Vagina (tissue), 2 donors: ENCODE data around the gene PWWP2B. TPM values are rescaled to one million over a fixed set of nuclear protein-coding genes. Genes with fewer than 3 reads are reported as not detected.
"Not testable (repeated sequence)": the region's sequence is repeated elsewhere in the genome, so short reads cannot be mapped to it uniquely, and the experiment has no call there.

ENCODE experiments used
- DNase-seq, 2 donors: peaks; one replicate each; pipeline ENCODE4 v3.0.0-alpha.2; 2017; ENCODE audit errors: extremely low spot score in 2 of 2
- H3K27ac ChIP-seq: fragments of 200-600 bp; sonication (generic); one replicate; pipeline ENCODE4 v1.5.1; 2019
- H3K27me3 ChIP-seq: fragments of 200-600 bp; sonication (generic); one replicate; pipeline ENCODE4 v1.5.1; 2019
- H3K36me3 ChIP-seq, 2 donors: fragments of 200-600 bp; sonication (generic); one replicate each; pipeline ENCODE4 v1.5.1; 2017 to 2019
- H3K4me1 ChIP-seq: fragments of 200-600 bp; sonication (generic); one replicate; pipeline ENCODE4 v1.5.1; 2019
- H3K4me3 ChIP-seq, 2 donors: fragments of 200-600 bp; sonication (generic); 1 replicate in 1 of 2; 2 replicates in 1 of 2; pipeline ENCODE4 v1.5.1; 2016 to 2019
- H3K9me3 ChIP-seq: fragments of 200-600 bp; sonication (generic); one replicate; pipeline ENCODE4 v1.5.1; 2019
- POLR2A ChIP-seq, 2 donors: fragments of 450-650 bp; IDR thresholded peaks; one replicate each; pipeline ENCODE4 v1.6.1; 2017; ENCODE audit warnings: antibody characterized with exemption in 2 of 2, mild to moderate bottlenecking in 2 of 2, moderate library complexity in 2 of 2
- POLR2AphosphoS5 ChIP-seq, 2 donors: sonication (generic); formaldehyde crosslinking; IDR thresholded peaks; one replicate each; pipeline ENCODE4 v1.9.0; 2017; ENCODE audit warnings: antibody characterized with exemption in 2 of 2, mild to moderate bottlenecking in 2 of 2, low read depth in 1 of 2; ENCODE audit not compliant: insufficient read depth in 1 of 2
- intact Hi-C: fragments of 100-400 bp; cut with DNase I; formaldehyde crosslinking; loops from one replicate; pipeline ENCODE4 v1.15.1; 2023
- total RNA-seq: library from RNA; depleted of rRNA; stranded (reverse); fragments of >200 nt; gene quantifications from one replicate; pipeline ENCODE4 v1.2.3, GENCODE V29; 2016
- TF ChIP-seq, protein P1 (sequence below), 3 experiments: fragments of 450-650 bp in 2 of 3; fragments of 200-600 bp in 1 of 3; sonication (generic) in 1 of 3; IDR thresholded peaks; one replicate each; pipeline ENCODE4 v1.5.1; 2017 to 2019; ENCODE audit warnings: antibody characterized with exemption in 3 of 3, mild to moderate bottlenecking in 2 of 3, moderate library complexity in 2 of 3

PWWP2B gene
- total RNA-seq, 1 donor from 2014 or later, result 14.7 TPM

GRCh38 chr10:132434405-132435005, 37.5 kb downstream of the PWWP2B start:
- no peak for DNase-seq
- Histone ChIP-seq H3K27me3 (no peaks in the 10 kb centered on the region), H3K36me3 (no peaks in the 10 kb centered on the region), H3K9me3 (no peaks in the 10 kb centered on the region), H3K4me1 (peaks cover 6% of the 10 kb centered on the region), H3K27ac (no peak overlapping the region), H3K4me3 (no peak overlapping the region)
- no peak for TF ChIP-seq POLR2A (IDR thresholded peaks at IDR 0.05)
- TF ChIP-seq, protein P1, sequence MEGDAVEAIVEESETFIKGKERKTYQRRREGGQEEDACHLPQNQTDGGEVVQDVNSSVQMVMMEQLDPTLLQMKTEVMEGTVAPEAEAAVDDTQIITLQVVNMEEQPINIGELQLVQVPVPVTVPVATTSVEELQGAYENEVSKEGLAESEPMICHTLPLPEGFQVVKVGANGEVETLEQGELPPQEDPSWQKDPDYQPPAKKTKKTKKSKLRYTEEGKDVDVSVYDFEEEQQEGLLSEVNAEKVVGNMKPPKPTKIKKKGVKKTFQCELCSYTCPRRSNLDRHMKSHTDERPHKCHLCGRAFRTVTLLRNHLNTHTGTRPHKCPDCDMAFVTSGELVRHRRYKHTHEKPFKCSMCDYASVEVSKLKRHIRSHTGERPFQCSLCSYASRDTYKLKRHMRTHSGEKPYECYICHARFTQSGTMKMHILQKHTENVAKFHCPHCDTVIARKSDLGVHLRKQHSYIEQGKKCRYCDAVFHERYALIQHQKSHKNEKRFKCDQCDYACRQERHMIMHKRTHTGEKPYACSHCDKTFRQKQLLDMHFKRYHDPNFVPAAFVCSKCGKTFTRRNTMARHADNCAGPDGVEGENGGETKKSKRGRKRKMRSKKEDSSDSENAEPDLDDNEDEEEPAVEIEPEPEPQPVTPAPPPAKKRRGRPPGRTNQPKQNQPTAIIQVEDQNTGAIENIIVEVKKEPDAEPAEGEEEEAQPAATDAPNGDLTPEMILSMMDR (IDR thresholded peaks at IDR 0.05), result no peak
- no peak for TF ChIP-seq POLR2AphosphoS5 (IDR thresholded peaks at IDR 0.05; ENCODE audit: insufficient read depth in 1 of 2, low read depth in 1 of 2)
- intact Hi-C loops, result no loop called here

- H3K9me3 ChIP-seq, intact Hi-C loops, H3K27ac ChIP-seq, H3K4me3 ChIP-seq, H3K36me3 ChIP-seq, H3K27me3 ChIP-seq, H3K4me1 ChIP-seq, DNase-seq: not testable (repeated sequence)
Observed at GRCh38 chr10:132435320-132435719, 38.3 kb downstream of the PWWP2B start.

GRCh38 chr10:132436096-132436495, 39.1 kb downstream of the PWWP2B start:
- H3K27me3 ChIP-seq, H3K36me3 ChIP-seq, H3K4me3 ChIP-seq, intact Hi-C loops, H3K9me3 ChIP-seq, H3K27ac ChIP-seq, H3K4me1 ChIP-seq, DNase-seq: not testable (repeated sequence)

- Histone ChIP-seq H3K36me3 (no peaks in the 10 kb centered on the region), H3K9me3 (no peaks in the 10 kb centered on the region), H3K27me3 (no peaks in the 10 kb centered on the region), H3K4me3 (no peak overlapping the region), H3K4me1 (no peaks in the 10 kb centered on the region), H3K27ac (no peak overlapping the region)
- DNase-seq, result no peak
- TF ChIP-seq POLR2AphosphoS5 (IDR thresholded peaks at IDR 0.05; ENCODE audit: insufficient read depth in 1 of 2, low read depth in 1 of 2), result no peak
- intact Hi-C loops, result no loop called here
Observed at GRCh38 chr10:132436861-132437410, 39.9 kb downstream of the PWWP2B start.

- no peak for DNase-seq
- Histone ChIP-seq H3K4me3 (no peak overlapping the region), H3K27ac (no peak overlapping the region), H3K4me1 (no peaks in the 10 kb centered on the region), H3K9me3 (no peaks in the 10 kb centered on the region), H3K27me3 (no peaks in the 10 kb centered on the region), H3K36me3 (no peaks in the 10 kb centered on the region)
- intact Hi-C loops, result no loop called here
- TF ChIP-seq, protein P1 (IDR thresholded peaks at IDR 0.05), result no peak
- no peak for TF ChIP-seq POLR2AphosphoS5 (IDR thresholded peaks at IDR 0.05; ENCODE audit: insufficient read depth in 1 of 2, low read depth in 1 of 2)
Observed at GRCh38 chr10:132437541-132437950, 40.5 kb downstream of the PWWP2B start.

GRCh38 chr10:132438091-132439024, 41.4 kb downstream of the PWWP2B start:
- H3K4me1 ChIP-seq, result no peaks in the 10 kb centered on the region

More at GRCh38 chr10:132438091-132439024, 41.4 kb downstream of the PWWP2B start:
- Histone ChIP-seq H3K27me3 (no peaks in the 10 kb centered on the region), H3K27ac (no peak overlapping the region), H3K4me3 (no peak overlapping the region), H3K36me3 (no peaks in the 10 kb centered on the region), H3K9me3 (no peaks in the 10 kb centered on the region)
- TF ChIP-seq POLR2AphosphoS5 (IDR thresholded peaks at IDR 0.05; ENCODE audit: insufficient read depth in 1 of 2, low read depth in 1 of 2) (no peak), POLR2A (IDR thresholded peaks at IDR 0.05) (no peak)
- TF ChIP-seq, protein P1 (IDR thresholded peaks at IDR 0.05), result no peak
- DNase-seq, result no peak
- intact Hi-C loops, result no loop called here
